Activated naive CD4-positive, alpha-beta T cell treated with anti-CD3 and anti-CD28 coated beads, Interleukin-2, amount 10 ng/mL, durations not matched to agents 7 days and 5 days (primary cell): ENCODE data around the gene ISL1.

Experiments used
- CTCF ChIA-PET: fragments of 350-600 bp; sonication (Branson Sonifier 250); formaldehyde crosslinking; loops from one replicate; lab custom pipeline; 2021; ENCODE audit warnings: antibody characterized with exemption; lab: Charles Lee
- DNase-seq: peaks from one replicate; pipeline ENCODE4 v3.0.0-alpha.2; 2020
- H3K27ac Mint-ChIP-seq: one replicate; pipeline ENCODE4 v1.8.0; 2021; ENCODE audit warnings: mild to moderate bottlenecking, moderate library complexity, mixed read lengths
- H3K27me3 Mint-ChIP-seq: one replicate; pipeline ENCODE4 v1.8.0; 2021; ENCODE audit warnings: mild to moderate bottlenecking, mixed read lengths
- H3K36me3 Mint-ChIP-seq: one replicate; pipeline ENCODE4 v1.8.0; 2021; ENCODE audit warnings: mixed read lengths
- H3K4me1 Mint-ChIP-seq: one replicate; pipeline ENCODE4 v1.8.0; 2021; ENCODE audit warnings: mixed read lengths
- H3K4me3 Mint-ChIP-seq: one replicate; pipeline ENCODE4 v1.8.0; 2021; ENCODE audit warnings: mild to moderate bottlenecking, moderate library complexity, mixed read lengths
- H3K9me3 Mint-ChIP-seq: one replicate; pipeline ENCODE4 v1.8.0; 2021; ENCODE audit warnings: mixed read lengths

The ISL1 gene

DNA sequence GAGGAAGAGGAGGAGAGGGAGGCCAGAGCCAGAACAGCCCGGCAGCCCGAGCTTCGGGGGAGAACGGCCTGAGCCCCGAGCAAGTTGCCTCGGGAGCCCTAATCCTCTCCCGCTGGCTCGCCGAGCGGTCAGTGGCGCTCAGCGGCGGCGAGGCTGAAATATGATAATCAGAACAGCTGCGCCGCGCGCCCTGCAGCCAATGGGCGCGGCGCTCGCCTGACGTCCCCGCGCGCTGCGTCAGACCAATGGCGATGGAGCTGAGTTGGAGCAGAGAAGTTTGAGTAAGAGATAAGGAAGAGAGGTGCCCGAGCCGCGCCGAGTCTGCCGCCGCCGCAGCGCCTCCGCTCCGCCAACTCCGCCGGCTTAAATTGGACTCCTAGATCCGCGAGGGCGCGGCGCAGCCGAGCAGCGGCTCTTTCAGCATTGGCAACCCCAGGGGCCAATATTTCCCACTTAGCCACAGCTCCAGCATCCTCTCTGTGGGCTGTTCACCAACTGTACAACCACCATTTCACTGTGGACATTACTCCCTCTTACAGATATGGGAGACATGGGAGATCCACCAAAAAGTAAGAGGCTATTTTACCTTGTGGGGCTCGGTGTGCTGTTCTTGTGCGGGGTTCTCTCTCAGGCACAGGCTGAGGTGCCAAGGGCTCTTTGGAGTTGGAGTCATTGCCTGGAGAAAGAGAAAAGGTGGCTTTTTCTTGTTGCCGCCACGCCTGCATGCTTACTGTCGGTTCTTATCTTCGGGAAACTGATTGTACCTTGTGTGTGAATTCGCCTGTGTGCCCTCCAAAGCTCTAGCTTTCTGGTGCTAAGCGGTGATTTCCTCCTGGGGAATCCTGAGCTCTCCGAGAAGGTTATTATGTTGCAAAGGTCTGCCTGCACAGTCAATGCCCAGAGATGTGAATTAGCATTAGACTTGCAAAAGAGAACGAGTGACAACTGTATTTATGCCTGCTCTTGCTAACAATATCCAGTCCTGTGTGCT is at the start of gene ISL1:
ISL1 (plus strand) TSS at position 318 of the 991 bp plus-strand sequence; CDS start at position 542, 224 bp downstream.
- Mint-ChIP-seq H3K27me3 (peaks cover 94% of the 10 kb centered on the region), H3K27ac (no peak within 1 kb of the TSS), H3K4me3 (peak within 1 kb of the TSS; percentile 45), H3K9me3 (no peaks in the 10 kb centered on the region), H3K4me1 (peaks cover 5% of the 10 kb centered on the region), H3K36me3 (no peaks in the 10 kb centered on the region)
- no peak for DNase-seq
- CTCF ChIA-PET: no interaction called here

DNA sequence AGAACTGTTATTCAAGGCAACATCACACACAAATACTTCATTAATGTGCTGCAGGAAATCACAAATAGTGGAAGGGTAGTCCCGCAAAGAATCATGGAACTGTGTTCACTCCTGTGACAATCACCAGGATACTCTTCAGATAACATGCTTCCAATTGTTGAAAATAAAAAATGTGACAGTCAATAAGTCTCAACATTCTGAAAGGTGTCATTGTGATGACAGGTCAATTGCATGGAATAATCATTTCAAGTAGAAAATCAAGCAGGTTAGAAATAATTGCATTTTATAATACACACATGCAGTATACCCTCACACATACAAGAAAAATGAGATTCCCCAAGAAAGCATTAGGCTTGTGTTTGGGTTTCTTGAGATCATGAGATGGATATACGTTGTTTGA is 46.4 kb upstream of the ISL1 start:
- Mint-ChIP-seq H3K36me3 (no peaks in the 10 kb centered on the region), H3K4me3 (no peak overlapping the region), H3K27ac (no peak overlapping the region), H3K27me3 (no peaks in the 10 kb centered on the region), H3K9me3 (peaks cover 6% of the 10 kb centered on the region), H3K4me1 (no peaks in the 10 kb centered on the region)
- DNase-seq: no peak
- CTCF ChIA-PET: no interaction called here

DNA sequence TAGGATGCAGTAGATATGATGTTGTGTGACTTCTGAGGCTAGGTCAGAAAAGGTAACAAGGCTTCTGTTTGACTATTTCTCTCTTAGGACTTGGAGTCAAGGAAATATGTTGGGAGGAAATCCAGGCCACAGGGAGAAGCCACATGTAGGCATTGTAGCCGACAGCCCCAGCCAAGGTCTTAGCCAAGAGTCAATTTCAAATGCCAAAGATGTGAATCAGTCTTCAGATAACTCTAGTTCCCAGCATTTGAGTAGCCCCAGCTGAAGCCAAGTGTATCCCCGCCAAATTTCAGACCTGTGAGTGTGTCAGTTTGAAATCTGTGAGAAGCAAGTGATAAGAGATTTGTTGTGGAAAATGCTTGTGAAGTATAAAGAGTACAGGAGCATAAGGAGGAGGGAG is 38.1 kb upstream of the ISL1 start:
- Mint-ChIP-seq H3K9me3 (peaks cover 6% of the 10 kb centered on the region), H3K4me1 (no peaks in the 10 kb centered on the region), H3K36me3 (no peaks in the 10 kb centered on the region), H3K27ac (no peak overlapping the region), H3K27me3 (no peaks in the 10 kb centered on the region), H3K4me3 (no peak overlapping the region)
- CTCF ChIA-PET: no interaction called here
- no peak for DNase-seq

DNA sequence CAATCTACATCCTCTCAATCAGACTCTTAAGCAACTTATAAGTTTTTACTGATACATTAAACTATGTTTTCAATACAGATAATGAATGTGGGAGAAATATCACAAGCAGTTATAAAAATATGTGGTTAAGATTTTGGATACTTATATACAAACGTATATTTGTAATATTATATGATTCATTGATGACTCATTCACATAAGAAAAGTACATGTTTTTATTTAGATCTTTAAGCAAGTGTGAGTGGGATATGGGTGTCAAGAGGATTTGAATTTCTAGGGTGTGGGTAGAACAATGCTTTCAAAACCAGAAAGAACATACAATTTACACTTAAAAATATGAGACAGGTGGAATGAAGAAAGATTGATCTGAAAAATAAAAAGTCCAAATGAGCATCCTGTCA is 36.1 kb upstream of the ISL1 start:
- CTCF ChIA-PET: interaction anchor here (1.1 kb wide), 1 partner anchor 383 kb away, joined by 5 read pairs; no protein-coding TSS in a partner anchor
- H3K9me3 Mint-ChIP-seq: peaks cover 6% of the 10 kb centered on the region
- no peaks in the 10 kb centered on the region for H3K4me1 Mint-ChIP-seq
- no peak overlapping the region for H3K4me3 Mint-ChIP-seq
- no peak overlapping the region for H3K27ac Mint-ChIP-seq
- no peaks in the 10 kb centered on the region for H3K27me3 Mint-ChIP-seq
- H3K36me3 Mint-ChIP-seq: no peaks in the 10 kb centered on the region
- no peak for DNase-seq

DNA sequence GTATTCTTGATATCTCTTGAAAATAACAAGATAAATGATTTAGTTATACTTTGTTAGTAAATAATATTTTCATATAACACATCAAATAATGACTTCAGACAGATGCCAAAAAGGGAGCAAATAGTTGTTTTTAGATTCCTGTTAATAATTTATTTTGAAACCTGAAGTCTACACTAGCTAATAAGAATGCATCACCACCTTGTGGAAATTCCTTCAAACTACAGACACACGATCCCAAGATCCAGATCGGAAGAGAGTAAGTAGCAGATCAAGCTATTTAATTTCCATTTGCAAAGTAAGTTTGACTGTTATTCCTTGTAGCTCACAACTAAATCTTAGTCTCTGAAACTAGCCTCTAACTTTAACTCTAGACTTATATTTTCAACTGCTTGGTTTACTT is 35.5 kb upstream of the ISL1 start:
- Mint-ChIP-seq H3K4me3 (no peak overlapping the region), H3K9me3 (peaks cover 6% of the 10 kb centered on the region), H3K27ac (no peak overlapping the region), H3K36me3 (no peaks in the 10 kb centered on the region), H3K27me3 (no peaks in the 10 kb centered on the region), H3K4me1 (no peaks in the 10 kb centered on the region)
- no peak for DNase-seq
- CTCF ChIA-PET: interaction anchor here (0.8 to 1.1 kb wide), 2 partner anchors 15 to 384 kb away, joined by 3 to 5 read pairs; no protein-coding TSS in a partner anchor

DNA sequence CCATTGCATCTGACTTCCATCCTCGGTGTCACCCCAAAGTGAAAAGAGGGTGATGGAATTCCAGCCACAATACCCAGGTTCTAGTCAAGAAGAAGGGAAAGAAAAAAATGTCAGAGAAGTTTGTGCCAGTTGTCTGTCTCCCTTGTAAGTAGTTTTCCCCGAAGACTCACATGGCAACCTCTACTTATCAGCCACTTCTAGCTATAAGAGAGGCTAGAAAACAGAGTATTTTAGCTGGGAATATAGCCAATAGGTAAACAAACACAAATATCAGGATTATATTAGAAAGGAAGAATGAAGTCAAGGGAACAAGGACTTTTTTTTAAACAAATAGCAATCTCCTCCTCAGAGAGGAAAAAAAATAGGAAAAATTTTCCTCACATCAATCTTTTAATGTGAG is 12.2 kb upstream of the ISL1 start:
- Mint-ChIP-seq H3K4me1 (no peaks in the 10 kb centered on the region), H3K4me3 (no peak overlapping the region), H3K36me3 (no peaks in the 10 kb centered on the region), H3K27ac (no peak overlapping the region), H3K9me3 (peaks cover 2% of the 10 kb centered on the region), H3K27me3 (no peaks in the 10 kb centered on the region)
- CTCF ChIA-PET: no interaction called here
- DNase-seq: no peak

DNA sequence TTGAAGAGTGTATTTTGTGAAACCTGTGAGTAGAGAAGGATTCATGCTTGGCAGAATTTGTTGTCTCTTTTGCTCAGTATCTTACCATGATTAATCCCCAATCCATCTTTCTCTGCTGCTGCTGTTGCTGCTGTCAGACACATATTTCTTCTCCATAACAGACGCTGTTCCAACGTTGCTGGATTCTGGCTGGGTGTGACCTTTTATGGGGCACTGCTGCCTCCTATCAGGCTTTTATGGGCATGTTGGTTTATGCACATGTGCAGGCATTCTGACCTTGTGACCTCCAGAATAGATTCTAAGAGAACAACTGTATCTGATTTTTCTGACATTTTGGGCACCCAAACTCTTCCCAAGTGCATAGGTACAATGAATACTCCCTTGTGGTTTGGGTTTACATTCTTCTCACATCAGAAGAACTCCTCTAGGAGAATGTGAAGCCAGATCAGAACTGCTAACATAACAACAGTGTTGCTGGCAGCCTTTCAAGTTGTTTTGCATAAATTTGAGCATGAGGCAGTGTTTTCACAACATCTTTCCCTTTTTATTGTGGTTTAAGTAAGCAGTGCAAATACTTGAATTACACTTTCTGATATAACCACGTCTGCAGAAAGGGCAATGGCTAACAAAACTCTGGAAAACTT is 9.2 kb upstream of the ISL1 start:
- no peaks in the 10 kb centered on the region for H3K9me3 Mint-ChIP-seq
- no peaks in the 10 kb centered on the region for H3K36me3 Mint-ChIP-seq
- no peaks in the 10 kb centered on the region for H3K4me1 Mint-ChIP-seq
- no peak overlapping the region for H3K4me3 Mint-ChIP-seq
- H3K27ac Mint-ChIP-seq: peak overlapping the region; percentile 24
- CTCF ChIA-PET: interaction anchor here (0.5 kb wide), 1 partner anchor 16 kb away, joined by 4 read pairs; no protein-coding TSS in a partner anchor
- DNase-seq: no peak
- H3K27me3 Mint-ChIP-seq: peaks cover 27% of the 10 kb centered on the region

DNA sequence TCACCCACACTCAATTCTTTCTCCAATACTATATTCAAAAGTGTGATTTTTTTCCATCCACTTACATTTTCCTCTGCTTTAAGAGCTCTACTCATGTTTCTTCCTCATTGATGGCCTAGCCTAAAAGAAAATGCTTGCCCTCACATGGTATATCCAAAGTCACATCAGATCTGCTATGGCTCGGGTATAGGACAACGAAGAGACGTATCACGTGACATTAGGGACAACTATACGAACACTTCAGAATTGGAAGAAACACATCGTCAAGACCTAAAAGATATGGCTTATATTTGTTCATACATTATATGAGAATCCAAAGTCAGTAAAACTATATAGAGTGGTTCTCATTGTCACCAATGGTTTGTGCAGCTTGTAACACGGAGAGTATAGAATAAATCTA is 8.2 kb upstream of the ISL1 start:
- Mint-ChIP-seq H3K27ac (no peak overlapping the region), H3K27me3 (peaks cover 38% of the 10 kb centered on the region), H3K4me3 (no peak overlapping the region), H3K9me3 (no peaks in the 10 kb centered on the region), H3K36me3 (no peaks in the 10 kb centered on the region), H3K4me1 (no peaks in the 10 kb centered on the region)
- DNase-seq: no peak
- CTCF ChIA-PET: no interaction called here

DNA sequence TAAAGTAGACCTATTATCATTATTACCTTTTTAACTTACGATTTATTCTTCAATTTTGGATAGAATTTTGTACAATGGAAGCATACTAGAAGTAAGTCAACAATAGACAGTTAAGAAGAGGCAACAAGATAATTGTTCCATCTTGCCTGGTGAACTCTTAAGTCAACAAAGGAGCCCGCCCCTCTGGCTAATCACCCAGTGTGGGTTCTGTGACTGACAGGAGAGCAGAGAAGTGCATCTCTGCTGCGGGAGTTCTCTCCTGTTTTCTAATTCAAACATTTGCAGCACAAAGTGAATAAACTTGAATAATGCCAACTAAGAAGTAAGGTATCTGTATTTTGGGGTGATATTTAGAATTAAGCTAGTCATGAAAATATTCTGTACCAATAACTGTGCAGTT is 6.7 kb upstream of the ISL1 start:
- H3K27ac Mint-ChIP-seq: no peak overlapping the region
- H3K27me3 Mint-ChIP-seq: peaks cover 47% of the 10 kb centered on the region
- CTCF ChIA-PET: no interaction called here
- H3K36me3 Mint-ChIP-seq: no peaks in the 10 kb centered on the region
- no peak overlapping the region for H3K4me3 Mint-ChIP-seq
- H3K9me3 Mint-ChIP-seq: no peaks in the 10 kb centered on the region
- no peaks in the 10 kb centered on the region for H3K4me1 Mint-ChIP-seq
- DNase-seq: no peak

DNA sequence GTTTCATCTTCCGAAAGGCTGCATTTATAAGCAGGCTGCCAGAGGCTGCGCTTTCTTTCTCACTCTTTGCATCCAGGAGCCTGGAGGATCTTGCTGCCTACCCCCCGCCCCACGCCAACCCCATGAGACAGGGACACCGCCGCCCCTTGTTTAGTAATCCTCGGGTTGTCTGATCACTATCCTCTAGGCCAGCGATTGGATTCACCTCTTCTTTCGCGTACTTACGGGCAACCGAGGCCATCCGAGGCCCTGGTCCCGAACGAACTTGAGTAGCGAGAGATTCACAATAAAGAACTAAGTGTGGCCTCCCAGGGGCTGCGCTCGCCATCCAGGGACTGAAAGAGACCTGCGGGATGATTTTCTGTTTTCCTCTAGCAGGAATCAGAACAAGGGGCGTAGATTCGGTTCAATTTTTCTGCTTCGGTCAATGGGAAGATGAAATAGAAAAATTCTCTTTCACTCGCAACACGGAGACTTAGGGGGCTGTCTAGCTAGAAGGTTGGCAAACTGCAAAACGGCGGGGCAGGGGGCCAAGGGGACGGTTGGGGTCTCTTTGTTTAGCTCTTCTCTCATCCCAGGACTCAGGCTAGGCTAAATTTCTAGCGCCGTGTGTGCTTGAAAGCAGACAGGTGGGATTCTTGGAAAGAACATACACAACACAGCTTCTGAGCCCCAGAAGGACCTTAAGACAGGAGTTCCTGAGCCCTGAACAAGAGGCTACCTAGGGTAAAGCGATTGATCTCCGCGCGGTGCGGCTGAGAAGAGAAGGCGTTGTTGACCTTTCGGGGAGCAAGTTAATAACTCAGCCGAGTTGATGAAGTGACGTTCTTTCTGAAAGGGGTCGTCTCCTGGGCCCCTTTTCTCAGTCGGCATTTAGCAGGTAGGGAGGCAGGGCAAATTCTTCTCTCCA is 5.8 kb upstream of the ISL1 start:
- Mint-ChIP-seq H3K27me3 (peaks cover 56% of the 10 kb centered on the region), H3K36me3 (no peaks in the 10 kb centered on the region), H3K27ac (peak overlapping the region; percentile 34), H3K4me3 (no peak overlapping the region), H3K4me1 (peaks cover 3% of the 10 kb centered on the region), H3K9me3 (no peaks in the 10 kb centered on the region)
- no peak for DNase-seq
- CTCF ChIA-PET: no interaction called here

DNA sequence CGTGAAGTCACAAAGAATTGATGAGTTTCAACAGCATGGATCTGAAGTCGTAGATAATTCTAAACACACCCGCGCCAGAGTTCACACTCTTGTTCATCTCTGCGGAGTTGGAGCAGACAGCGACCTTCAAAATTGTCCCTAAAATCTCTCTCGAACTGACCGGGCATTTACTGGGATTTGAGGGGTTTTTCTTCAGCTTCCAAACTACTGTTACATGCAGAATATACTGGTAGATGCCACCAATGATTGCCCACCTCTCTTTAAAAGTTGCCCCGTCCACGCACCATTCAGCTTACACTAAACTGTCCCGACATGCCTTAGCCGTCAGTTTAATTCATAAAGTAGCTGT is 5.2 kb upstream of the ISL1 start:
- Mint-ChIP-seq H3K9me3 (no peaks in the 10 kb centered on the region), H3K36me3 (no peaks in the 10 kb centered on the region), H3K4me1 (peaks cover 3% of the 10 kb centered on the region), H3K4me3 (no peak overlapping the region), H3K27me3 (peaks cover 62% of the 10 kb centered on the region), H3K27ac (no peak overlapping the region)
- CTCF ChIA-PET: no interaction called here
- DNase-seq: no peak

DNA sequence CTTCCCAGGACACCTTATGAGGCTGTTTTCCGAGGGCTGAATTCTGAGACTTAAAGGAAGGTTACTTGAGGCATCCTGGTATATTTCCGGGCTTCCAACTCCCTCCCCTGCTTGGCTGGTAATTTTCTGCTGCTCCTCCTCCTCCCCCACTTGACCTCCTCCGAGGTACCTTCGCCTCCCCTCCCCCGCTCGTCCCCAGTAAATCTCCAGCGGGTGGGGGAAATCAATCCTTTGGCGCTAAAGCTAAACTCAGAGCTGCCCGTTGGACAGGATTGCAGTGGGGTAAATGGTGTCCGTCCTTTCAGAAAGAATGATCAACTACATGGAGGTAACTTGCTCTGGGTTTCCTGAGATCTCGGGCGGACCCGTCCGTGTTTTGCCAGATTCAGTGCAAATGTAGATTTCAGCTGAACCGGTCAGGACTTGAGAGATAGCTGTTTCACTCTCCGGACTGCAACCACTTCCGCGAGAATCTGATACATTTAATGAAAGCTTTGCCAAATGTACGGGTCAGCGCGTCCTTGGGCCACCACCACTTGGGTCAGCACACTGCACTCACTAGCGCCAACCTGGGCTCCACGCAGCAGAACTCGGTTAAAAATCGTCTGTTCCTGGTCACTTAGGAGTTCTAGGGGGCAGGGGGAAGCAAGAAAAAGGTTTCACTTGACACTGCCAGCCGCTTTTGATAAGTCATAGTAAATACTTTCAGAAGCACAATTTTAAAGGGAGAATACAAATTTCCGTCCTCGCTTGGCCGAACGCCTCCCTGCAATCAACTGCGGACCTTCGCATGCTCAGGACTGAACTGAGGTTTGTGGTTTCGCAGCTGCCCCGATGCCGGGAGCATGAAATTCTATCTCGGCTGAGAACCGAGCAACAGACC is 4.6 kb upstream of the ISL1 start:
- Mint-ChIP-seq H3K4me1 (peaks cover 4% of the 10 kb centered on the region), H3K36me3 (no peaks in the 10 kb centered on the region), H3K9me3 (no peaks in the 10 kb centered on the region), H3K4me3 (no peak overlapping the region), H3K27me3 (peaks cover 69% of the 10 kb centered on the region), H3K27ac (no peak overlapping the region)
- no peak for DNase-seq
- CTCF ChIA-PET: no interaction called here

DNA sequence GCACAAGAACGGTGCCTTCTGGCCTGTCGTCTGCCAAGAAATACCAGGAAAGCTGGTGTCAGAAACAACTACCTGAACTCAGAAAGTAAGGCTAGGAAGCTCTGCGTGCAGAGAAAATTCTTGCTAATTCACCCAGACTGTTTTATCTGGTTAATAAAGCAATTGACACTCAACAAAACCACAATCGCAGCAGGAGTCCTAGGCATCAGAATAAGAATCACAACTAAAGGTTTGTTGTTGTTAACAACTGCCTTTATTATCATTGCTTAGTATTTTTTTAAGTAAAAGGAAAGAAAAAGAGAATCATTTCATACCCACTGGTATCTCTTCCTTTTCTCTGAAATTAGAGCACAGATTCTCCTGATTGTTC is 3.9 kb upstream of the ISL1 start:
- Mint-ChIP-seq H3K27ac (no peak overlapping the region), H3K9me3 (no peaks in the 10 kb centered on the region), H3K4me3 (no peak overlapping the region), H3K27me3 (peaks cover 75% of the 10 kb centered on the region), H3K4me1 (peaks cover 5% of the 10 kb centered on the region), H3K36me3 (no peaks in the 10 kb centered on the region)
- CTCF ChIA-PET: interaction anchor here (0.9 kb wide), 1 partner anchor 9 kb away, joined by 3 read pairs; no protein-coding TSS in a partner anchor
- DNase-seq: no peak
